ENCODE results near the gene ETV6.

DNA sequence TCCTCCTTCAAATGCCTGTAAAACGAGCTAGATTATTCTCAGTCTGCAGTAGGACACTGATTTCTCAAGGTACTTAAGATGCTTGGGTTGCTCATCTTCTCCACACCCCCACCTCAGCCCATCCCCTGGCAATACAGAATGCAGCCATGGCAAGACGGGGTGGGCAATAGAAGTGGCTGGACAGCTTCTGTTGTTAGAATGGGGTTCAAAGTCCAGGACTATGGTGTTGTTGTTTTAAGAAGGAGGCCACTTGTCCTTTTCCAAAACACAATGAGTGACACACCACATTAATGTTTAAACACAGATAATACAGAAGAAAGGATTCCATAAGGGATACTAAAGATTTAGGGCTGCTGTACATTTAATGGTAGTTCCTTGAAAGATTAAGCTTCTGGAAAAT lies 232.4 kb downstream of the ETV6 start:
- TF ChIP-seq SIN3A (IDR thresholded peaks at IDR 0.05; ENCODE audit: borderline replicate concordance, insufficient read depth, low read length) (no peak), TAF1 (IDR thresholded peaks at IDR 0.05; ENCODE audit: borderline replicate concordance, insufficient read depth, low read length) (no peak), POLR2AphosphoS5 (IDR thresholded peaks at IDR 0.05; ENCODE audit: low read depth, low read length) (no peak)
- TF ChIP-seq, protein P1, sequence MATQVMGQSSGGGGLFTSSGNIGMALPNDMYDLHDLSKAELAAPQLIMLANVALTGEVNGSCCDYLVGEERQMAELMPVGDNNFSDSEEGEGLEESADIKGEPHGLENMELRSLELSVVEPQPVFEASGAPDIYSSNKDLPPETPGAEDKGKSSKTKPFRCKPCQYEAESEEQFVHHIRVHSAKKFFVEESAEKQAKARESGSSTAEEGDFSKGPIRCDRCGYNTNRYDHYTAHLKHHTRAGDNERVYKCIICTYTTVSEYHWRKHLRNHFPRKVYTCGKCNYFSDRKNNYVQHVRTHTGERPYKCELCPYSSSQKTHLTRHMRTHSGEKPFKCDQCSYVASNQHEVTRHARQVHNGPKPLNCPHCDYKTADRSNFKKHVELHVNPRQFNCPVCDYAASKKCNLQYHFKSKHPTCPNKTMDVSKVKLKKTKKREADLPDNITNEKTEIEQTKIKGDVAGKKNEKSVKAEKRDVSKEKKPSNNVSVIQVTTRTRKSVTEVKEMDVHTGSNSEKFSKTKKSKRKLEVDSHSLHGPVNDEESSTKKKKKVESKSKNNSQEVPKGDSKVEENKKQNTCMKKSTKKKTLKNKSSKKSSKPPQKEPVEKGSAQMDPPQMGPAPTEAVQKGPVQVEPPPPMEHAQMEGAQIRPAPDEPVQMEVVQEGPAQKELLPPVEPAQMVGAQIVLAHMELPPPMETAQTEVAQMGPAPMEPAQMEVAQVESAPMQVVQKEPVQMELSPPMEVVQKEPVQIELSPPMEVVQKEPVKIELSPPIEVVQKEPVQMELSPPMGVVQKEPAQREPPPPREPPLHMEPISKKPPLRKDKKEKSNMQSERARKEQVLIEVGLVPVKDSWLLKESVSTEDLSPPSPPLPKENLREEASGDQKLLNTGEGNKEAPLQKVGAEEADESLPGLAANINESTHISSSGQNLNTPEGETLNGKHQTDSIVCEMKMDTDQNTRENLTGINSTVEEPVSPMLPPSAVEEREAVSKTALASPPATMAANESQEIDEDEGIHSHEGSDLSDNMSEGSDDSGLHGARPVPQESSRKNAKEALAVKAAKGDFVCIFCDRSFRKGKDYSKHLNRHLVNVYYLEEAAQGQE (IDR thresholded peaks at IDR 0.05; ENCODE audit: insufficient read depth in 1 of 2, low read depth in 2 of 2, low read length in 2 of 2), result no peak
